ENCODE data around the gene SPRR1B. TPM values are rescaled to one million over a fixed set of nuclear protein-coding genes. Genes with fewer than 3 reads are reported as not detected.

The SPRR1B gene
- total RNA-seq, 2 donors from 2014 or later: not detected

- Mint-ChIP-seq H3K4me1 (peaks cover 26% of the 10 kb centered on the region), H3K36me3 (ENCODE audit: low read depth) (no peaks in the 10 kb centered on the region), H3K9me3 (no peaks in the 10 kb centered on the region), H3K27ac (no peak overlapping the region), H3K27me3 (ENCODE audit: insufficient read depth) (no peaks in the 10 kb centered on the region), H3K4me3 (no peak overlapping the region)
- Histone ChIP-seq H3K9me3 (ENCODE audit: control insufficient read depth, low read length) (no peaks in the 10 kb centered on the region), H3K4me1 (ENCODE audit: control insufficient read depth, insufficient read depth, low read length) (no peaks in the 10 kb centered on the region), H3K9ac (ENCODE audit: extremely low read depth, low read length, poor library complexity, severe bottlenecking) (no peak overlapping the region), H3K27me3 (ENCODE audit: control insufficient read depth, insufficient read depth, low read length, poor library complexity, severe bottlenecking) (no peaks in the 10 kb centered on the region), H3K36me3 (ENCODE audit: control insufficient read depth, insufficient read depth, low read length) (no peaks in the 10 kb centered on the region), H3K27ac (ENCODE audit: low read depth, low read length) (no peak overlapping the region), H3K4me3 (ENCODE audit: low read length) (peak overlapping the region; percentile 56)
- DNase-seq: no peak
- 93% methylated on average over 1 of the region's 1 CpG; no CpG with 5 or more reads in 1 of the 2 experiments for WGBS, 2 experiments (ENCODE audit: insufficient coverage in 1 of 2, insufficient read length in 1 of 2)
- TF ChIP-seq CTCF (conservative IDR thresholded peaks at IDR 0.05): no peak
Observed at GRCh38 chr1:153035211-153035610, 4.2 kb downstream of the SPRR1B start.

- 49 to 59% methylated on average over 3 to 4 of the region's 4 CpGs for WGBS, 2 experiments (ENCODE audit: insufficient coverage in 1 of 2, insufficient read length in 1 of 2)
- H3K27me3 Mint-ChIP-seq (ENCODE audit: insufficient read depth): no peaks in the 10 kb centered on the region
- DNase-seq: no peak
Observed at GRCh38 chr1:153040950-153041631, 10.1 kb downstream of the SPRR1B start, which contains the start of gene SPRR2D. SPRR2D (minus strand) TSS chr1:153041120; CDS start chr1:153040346, 774 bp downstream.

GRCh38 chr1:153049211-153049610 lies 18.2 kb downstream of the SPRR1B start:
- Histone ChIP-seq H3K9me3 (ENCODE audit: control insufficient read depth, low read length) (no peaks in the 10 kb centered on the region), H3K4me1 (ENCODE audit: control insufficient read depth, insufficient read depth, low read length) (no peaks in the 10 kb centered on the region), H3K4me3 (ENCODE audit: low read length) (no peak overlapping the region), H3K27me3 (ENCODE audit: control insufficient read depth, insufficient read depth, low read length, poor library complexity, severe bottlenecking) (no peaks in the 10 kb centered on the region), H3K9ac (ENCODE audit: extremely low read depth, low read length, poor library complexity, severe bottlenecking) (no peak overlapping the region), H3K36me3 (ENCODE audit: control insufficient read depth, insufficient read depth, low read length) (no peaks in the 10 kb centered on the region), H3K27ac (ENCODE audit: low read depth, low read length) (no peak overlapping the region)
- H3K4me3 Mint-ChIP-seq: no peak overlapping the region
- peaks cover 7% of the 10 kb centered on the region for H3K9me3 Mint-ChIP-seq
- H3K4me1 Mint-ChIP-seq: peaks cover 5% of the 10 kb centered on the region
- H3K36me3 Mint-ChIP-seq (ENCODE audit: low read depth): no peaks in the 10 kb centered on the region
- no peak for DNase-seq
- H3K27ac Mint-ChIP-seq: no peak overlapping the region
- peaks cover 19% of the 10 kb centered on the region for H3K27me3 Mint-ChIP-seq (ENCODE audit: insufficient read depth)
- no peak for TF ChIP-seq CTCF (conservative IDR thresholded peaks at IDR 0.05)
- WGBS, 2 experiments (ENCODE audit: insufficient coverage in 1 of 2, insufficient read length in 1 of 2): 73% methylated on average over 2 of the region's 2 CpGs; no CpG with 5 or more reads in 1 of the 2 experiments

More at GRCh38 chr1:153040950-153041631, 10.1 kb downstream of the SPRR1B start, which contains the start of gene SPRR2D:
- H3K27ac Mint-ChIP-seq: no peak within 1 kb of the TSS
- no peak within 1 kb of the TSS for H3K27ac ChIP-seq (ENCODE audit: low read depth, low read length)
- H3K9me3 ChIP-seq (ENCODE audit: control insufficient read depth, low read length): no peaks in the 10 kb centered on the region
- no peak within 1 kb of the TSS for H3K4me3 Mint-ChIP-seq
- H3K9ac ChIP-seq (ENCODE audit: extremely low read depth, low read length, poor library complexity, severe bottlenecking): no peak within 1 kb of the TSS
- no peaks in the 10 kb centered on the region for H3K36me3 ChIP-seq (ENCODE audit: control insufficient read depth, insufficient read depth, low read length)
- TF ChIP-seq CTCF (conservative IDR thresholded peaks at IDR 0.05): no peak
- H3K4me1 Mint-ChIP-seq: peaks cover 49% of the 10 kb centered on the region
- H3K27me3 ChIP-seq (ENCODE audit: control insufficient read depth, insufficient read depth, low read length, poor library complexity, severe bottlenecking): no peaks in the 10 kb centered on the region
- H3K4me3 ChIP-seq (ENCODE audit: low read length): peak within 1 kb of the TSS; percentile 65
- H3K9me3 Mint-ChIP-seq: no peaks in the 10 kb centered on the region
- peaks cover 4% of the 10 kb centered on the region for H3K4me1 ChIP-seq (ENCODE audit: control insufficient read depth, insufficient read depth, low read length)
- H3K36me3 Mint-ChIP-seq (ENCODE audit: low read depth): no peaks in the 10 kb centered on the region

Data from endodermal cell (in vitro differentiated cells).